ENCODE results near the gene ZFYVE27.

The ZFYVE27 gene

DNA sequence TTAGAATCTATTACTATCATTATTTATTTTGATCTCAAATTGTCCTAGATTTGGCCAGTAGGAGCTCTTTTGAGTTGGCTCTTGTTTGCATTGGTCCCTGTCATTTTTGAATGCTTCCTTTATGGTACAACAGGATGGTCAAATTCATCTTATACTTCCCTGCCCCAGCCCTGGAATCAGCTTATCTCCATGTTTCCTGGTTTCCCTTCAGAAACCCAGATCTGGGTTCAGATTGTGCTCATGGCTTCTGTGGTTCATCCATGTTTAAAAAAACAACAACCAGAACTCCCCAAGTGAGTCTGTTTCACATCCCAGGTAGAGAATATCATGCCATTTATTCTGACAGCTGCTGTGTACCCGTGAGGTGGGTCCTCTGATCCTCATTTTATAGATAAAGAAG, 10.6 kb downstream of the ZFYVE27 start:
- DNase-seq = no peak

DNA sequence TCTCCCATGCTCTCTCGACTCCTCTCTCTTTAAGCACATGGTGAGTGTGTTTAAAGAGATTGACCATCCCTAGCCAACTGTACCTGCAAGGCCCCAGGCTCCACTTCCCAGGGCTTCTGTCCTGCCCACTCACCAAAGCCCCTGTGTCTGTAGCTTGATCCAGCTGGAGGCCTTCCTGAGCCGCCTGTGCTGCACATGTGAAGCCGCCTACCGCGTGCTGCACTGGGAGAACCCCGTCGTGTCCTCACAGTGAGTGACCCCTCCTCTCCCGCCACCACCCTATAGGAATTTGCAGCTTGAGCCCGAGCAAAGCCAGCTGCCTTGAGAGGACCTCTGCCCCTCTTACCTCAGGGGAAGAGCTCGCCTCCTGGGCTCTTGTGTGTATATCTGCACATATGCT, 11.2 kb downstream of the ZFYVE27 start:
- DNase-seq = no peak

DNA sequence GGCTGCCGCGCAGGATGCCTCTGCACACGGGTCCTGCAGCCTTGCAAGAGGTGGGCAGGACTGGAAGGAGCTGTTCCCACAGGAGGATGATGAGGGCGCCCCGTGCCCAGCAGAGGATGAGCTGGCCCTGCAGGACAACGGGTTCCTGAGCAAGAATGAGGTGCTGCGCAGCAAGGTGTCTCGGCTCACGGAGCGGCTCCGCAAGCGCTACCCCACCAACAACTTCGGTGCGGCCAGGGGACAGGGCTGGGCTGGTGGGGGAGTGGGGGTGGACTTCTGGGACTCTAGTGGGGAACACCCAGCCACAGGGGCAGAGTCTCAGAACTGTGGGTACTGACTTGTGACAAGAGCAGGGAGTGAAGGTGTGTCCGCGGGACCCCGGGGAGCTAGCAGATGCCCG, 16.0 kb downstream of the ZFYVE27 start:
- DNase-seq = no peak

DNA sequence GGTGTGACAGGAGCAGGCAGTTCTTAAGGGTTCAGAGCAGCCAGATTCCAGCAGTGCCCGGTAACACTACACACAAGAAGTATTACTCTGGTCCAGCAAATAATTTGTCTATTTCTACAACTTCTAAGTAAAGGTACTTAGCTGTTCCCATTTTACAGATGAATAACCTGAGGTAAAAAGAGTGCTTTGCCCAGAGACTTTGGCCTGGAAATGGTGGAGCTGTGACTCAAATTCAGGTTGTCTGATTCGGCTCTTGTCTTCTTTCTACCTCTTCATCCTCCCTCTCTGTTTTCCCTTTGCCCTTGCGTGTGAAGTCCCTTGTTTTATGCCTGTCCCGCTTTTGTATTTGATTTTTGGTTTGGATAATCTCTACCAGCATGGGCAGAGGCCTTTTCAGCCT, 17.8 kb downstream of the ZFYVE27 start:
- DNase-seq = no peak

DNA sequence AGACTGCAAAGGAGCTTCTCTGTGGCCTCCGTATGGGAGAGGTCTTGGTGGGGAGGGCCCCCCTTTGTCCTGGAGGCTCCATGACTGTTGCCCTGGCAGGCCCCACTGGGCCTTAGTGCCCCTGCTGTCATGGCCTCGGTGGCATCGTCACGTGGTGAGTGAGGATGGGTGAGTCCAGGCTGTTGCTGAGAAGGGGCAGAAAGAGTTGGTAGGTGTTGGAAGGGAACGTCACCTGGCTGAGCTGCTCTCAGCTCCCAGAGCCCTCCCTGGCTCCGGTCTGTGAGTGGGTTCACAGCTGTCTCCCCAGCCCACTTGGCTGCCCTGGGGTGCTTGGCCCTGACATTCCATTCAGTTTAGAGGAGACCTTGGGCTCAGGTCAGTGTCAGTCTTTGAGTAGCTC, 18.8 kb downstream of the ZFYVE27 start:
- DNase-seq = no peak

DNA sequence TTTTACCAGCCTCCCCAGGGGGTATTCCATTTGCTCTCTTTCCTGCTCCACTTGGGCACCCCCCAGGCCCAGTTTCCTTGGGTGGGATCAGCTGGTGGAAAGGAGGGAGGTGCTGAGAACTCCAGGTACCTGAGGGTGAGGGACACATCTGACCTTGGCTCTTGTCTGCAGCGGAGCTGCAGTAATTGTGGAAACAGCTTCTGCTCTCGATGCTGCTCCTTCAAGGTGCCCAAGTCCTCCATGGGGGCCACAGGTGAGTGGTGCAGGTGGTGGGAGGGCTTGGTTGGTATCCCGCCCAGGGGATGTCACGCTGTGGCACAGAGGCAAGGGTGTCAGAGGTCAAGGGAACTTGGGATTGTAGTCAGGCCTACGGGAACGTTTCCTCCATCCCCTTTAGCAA, 20.5 kb downstream of the ZFYVE27 start:
- DNase-seq = no peak

DNA sequence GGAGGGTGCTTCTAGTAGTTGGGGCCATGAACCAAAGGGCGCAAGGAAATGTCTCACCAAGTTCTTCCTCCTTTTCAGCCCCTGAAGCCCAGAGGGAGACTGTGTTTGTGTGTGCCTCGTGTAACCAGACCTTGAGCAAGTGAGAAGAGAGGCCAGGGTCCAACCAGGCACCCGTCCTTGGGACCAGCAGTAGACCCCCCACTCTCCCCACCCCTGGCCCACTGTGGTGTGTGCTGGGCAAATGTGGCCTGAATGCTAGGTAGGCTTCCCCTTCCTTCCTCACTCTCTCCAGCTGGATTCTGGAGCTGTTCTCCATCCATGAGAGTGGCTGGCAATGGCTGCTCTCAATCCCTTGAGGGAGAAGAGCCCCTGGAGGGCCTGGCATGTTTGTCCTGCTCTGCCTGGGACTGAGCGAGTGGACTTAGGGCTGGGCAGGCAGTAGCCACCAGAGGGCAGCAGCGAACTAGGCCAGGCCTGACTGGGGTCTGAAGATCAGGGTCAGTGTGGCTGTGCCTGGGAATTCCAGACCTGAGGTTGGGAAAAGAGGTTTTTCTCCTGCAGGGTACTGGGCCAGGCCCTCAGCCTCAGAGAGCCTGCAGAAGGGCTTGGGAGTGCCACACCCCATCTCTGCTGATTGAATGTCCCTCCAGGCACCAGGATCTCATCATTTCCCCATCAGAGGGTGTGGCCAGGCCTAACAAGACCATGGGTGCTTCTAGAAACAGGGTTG, 22.4 kb downstream of the ZFYVE27 start:
- DNase-seq = peak; percentile 54

DNA sequence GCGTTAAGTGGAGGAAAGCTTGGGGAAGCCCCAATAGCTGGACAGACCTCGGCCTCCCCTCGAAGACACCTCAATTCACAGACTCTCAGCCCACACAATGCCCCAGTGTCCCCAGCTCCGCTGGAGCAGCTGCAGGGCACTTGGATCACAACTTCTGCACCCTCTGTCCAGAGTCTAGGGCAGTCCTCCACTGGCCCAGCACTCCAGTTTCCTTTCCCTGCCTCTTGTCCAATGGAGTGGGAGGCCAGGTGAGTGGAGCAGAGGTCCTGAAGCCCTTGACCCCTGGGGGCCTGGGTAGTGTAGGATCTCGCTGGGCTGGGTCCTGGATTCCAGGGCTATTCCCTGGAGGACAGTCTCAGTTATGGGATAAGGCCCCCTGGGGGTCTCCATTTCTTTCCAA, 23.0 kb downstream of the ZFYVE27 start:
- DNase-seq = no peak

DNA sequence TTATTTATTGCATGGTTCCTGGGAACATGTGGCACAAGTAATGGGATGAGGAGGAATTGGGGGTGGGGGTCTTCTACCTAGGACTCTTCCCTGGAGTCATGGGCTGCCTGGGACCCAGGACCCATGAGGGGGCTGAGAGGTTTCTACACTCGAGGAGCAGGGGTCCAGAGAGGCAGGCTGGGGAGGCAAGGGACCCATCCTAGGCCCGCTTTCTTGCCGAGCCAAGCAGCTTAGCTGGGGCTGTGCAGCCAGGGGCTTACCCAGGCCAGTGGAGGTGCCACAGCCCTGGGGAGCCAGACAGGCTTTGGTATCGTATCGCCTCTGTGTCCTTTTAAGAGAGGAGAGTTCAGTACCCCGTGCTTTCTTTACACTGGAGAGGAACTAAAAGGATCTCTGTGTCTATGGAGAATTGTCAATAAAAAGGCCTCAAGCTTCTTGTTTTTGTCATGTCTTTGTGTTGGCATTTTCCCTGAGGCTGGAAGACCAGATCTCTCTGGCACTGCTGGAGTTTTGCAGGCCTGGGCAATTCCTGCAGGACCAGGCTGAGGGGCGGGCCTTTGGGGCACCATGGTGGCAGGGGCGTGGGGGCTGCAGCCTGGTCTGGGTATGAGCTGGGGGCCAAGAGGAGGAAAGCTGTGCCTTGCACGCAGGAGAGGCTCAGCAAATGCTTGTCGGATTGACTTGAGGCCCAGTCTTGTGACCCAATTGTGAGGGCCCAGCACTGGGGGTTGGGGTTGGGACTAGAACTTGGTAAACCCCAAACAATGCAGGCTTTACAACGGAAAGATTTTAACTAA, 23.7 kb downstream of the ZFYVE27 start:
- no peak for DNase-seq

DNA sequence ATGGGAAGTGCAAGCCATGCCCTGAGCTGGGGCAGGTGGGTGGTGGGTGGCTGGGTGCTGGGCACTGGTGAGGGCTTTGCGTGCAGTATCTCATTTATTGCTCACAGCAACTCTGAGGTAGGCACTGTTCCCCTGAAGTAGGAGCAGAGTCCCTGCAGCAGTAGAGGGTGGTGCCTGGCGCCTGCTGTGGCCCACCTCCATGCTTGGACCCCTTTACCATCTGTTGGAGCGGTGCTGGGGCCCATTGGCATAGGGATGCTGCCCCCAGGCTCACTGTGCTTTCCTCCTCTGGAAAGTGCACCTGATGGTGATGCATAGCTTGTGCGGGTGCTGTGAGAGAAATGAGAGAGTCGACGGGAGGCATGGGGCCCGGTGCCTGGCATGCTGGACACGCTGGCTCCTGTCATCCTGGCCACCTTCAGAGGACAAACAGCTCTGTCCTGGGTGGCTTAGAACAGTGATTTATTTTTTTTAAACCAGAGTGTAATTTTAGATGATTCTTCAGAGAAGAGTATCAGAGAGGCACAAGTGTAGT, 24.5 kb downstream of the ZFYVE27 start:
- DNase-seq = no peak

DNA sequence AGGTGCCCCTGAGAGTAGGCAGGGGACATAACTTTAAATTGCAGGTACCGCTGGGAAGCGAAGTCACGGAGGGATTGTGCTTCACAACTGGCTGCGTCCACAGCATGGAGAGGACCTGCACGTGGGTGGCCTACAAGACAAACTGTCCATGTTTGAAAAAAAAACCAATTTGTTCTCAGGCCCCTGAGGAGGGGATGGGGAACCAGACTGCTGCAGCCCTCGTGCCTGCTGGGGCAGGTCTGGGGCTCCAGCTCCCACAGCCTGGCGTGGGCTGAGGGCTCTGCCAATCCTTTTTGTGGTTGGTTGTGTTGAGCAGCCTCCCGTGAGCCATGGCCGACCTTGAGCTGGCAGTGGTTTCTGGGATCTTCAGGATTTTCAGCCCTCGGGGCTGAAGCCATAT, 25.1 kb downstream of the ZFYVE27 start:
- DNase-seq = no peak

DNA sequence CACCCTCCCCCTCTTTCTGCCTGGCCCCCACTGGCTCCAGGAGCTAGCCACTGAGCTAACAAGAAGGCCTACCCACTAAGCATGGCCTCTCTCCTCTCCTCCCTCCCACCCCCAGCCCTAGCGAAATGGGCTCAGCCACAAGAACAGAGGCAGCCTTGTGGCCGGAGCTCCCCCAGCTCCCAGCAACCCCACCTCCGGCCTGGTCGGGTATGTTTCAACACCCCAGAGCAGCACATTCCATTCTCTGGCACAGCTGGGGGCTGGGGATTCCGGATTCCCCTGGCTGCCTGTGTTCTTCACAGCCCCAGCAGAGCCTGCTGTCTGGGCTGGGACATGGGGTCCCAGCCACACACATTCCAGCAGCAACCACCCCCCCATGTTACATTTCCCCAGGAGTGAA, 25.9 kb downstream of the ZFYVE27 start:
- DNase-seq = no peak

DNA sequence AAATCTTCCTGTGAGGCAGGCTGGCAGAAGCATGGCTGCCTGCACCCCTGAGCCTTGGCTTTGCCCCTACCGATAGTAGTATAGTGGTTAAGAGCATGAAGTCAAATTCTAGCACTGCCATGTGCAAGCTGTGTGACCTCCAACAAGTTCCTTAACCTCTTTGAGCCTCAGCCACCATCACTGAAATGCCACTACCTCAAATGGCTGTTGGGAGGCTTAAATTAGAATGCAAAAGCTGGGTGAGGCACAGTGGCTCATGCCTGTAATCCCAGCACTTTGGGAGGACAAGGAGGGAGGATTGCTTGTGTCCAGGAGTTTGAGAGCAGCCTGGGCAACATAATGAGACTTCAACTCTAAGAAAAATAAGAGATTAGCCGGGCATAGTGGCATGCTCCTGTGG, 26.5 kb downstream of the ZFYVE27 start:
- DNase-seq = no peak

DNA sequence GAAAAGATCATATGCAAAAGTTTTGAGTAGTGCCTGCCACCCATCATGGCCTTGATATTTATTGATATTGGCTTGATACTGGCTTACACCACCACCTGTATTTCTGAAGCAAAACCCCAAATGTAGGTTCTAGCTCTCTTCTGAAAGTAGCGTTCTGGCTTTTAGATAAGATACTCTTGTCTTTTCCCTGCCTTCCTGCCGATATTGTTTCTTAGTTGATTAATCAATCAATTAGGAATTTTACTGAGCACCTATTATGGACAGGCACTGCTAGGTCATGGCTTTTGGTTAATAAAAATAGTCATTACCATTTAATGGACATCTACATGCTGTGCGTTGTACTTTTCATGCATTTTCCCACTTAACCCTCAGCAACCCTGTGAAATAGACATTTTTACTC, 27.0 kb downstream of the ZFYVE27 start:
- DNase-seq = no peak

DNA sequence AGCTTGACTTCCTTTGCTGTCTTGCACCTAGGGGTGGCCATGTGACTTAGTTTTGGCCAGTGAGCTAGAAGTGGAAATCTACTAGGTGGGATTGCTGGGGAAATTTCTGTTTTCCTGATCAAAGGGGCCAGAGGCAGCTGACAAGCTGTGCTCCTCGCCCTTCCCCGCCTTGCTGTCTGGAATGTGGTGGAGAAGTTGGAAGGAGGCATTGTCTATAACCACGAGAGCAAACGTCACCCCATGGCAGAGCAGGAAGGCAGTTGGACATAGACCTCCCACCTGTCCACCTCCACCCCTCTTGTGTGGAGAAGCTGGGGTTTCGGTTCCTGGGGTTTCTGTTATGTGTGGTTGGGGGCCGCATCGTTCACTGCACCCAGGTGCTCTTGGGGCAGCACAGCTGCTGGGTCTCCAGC, 27.6 kb downstream of the ZFYVE27 start:
- no peak for DNase-seq

DNA sequence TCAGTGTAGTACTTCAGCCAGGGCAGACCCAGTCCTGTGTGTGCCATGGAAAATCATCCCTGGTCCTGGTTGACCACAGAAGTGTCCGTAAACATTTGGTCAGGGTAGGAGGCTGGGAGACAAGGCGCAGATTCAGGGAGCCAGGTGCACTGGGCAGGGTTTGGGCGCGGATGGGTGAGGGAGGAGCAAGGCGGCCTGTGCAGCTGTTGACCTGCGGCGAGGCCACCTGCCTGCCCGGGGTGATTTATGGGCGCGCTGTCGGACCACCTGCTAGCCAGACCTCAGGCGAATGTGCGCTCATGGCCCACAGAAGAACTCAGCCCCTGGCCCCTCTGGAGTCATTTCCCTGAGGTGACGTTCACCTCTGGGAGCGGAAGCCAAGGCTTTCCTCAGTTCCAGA, 28.3 kb downstream of the ZFYVE27 start:
- DNase-seq = no peak

DNA sequence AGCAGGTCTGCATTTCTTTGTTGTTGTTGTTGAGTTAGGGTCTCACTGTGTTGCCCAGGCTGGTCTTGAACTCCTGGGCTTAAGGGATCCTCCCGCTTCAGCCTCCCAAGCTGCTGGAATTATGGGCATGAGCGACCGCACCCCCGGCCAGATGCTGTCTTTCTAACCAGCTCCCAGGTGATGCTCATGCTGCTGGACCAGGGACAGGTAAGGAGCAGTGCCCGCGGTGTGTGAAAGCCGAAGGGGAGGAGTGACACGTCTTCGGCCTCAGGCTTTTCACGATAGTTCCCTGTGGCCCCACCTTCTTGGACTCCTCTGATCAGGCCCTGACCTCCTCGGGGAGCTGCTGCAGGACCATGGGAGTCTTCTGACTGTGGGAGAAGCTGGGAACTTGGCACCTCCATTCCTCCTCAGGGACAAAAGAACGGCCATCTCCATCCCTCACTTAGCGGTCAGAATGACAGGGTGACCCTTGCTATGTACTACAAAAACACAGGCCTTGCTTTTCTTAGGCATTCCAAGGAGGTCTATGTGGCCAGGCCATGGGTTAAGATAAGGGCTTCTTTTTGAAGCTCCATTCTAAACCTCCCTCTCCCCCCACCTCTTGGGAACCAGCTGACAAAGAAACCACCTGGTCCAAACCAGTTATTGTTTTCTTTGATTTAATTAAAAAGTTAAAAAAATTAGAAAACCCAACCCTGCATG, 29.3 kb downstream of the ZFYVE27 start:
- DNase-seq = no peak

DNA sequence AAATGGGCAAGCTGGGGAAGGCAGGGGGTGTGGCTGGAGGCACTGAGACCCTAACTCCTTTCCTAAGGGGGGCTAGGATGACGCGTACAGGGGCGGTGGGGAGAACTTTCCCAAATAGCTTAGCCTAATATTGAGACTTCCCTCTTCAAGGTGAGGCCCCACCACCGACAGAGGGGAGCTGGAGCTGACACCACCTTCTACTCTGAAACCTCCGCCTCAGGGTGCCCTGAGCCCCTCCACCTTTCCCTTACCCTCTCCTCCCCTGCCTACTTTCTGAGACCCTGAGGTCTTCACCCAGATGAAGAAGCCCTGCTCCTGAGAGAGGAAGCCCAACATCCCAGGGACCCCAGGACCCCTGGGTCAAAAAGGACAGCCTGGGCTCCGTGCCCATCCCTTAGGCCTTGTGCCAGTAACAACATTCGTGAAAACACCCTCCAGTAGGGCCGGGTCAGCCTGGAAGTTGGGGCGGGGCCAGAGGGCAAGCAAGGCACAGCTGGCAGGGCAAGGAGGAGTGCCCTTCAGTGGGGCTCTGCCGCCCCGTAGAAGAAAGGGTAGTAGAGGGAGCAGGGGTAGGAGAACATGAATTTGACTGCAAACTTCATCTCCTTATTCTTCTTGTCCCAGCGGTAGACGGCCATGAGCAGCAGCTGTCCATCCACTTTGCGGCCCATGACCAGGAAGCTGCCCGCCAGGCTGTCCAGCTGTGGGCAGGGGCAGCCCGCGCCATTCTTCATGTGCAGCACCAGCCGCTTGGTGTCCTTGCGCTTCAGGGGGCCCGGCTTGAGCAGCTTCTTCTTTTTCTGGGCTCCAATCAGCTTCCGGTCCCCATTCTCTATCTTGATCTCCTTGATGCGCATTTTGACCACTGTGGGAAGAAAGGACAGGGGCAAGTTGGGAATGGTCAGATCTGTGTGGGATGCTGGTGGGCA, 30.3 kb downstream of the ZFYVE27 start:
- DNase-seq = no peak

DNA sequence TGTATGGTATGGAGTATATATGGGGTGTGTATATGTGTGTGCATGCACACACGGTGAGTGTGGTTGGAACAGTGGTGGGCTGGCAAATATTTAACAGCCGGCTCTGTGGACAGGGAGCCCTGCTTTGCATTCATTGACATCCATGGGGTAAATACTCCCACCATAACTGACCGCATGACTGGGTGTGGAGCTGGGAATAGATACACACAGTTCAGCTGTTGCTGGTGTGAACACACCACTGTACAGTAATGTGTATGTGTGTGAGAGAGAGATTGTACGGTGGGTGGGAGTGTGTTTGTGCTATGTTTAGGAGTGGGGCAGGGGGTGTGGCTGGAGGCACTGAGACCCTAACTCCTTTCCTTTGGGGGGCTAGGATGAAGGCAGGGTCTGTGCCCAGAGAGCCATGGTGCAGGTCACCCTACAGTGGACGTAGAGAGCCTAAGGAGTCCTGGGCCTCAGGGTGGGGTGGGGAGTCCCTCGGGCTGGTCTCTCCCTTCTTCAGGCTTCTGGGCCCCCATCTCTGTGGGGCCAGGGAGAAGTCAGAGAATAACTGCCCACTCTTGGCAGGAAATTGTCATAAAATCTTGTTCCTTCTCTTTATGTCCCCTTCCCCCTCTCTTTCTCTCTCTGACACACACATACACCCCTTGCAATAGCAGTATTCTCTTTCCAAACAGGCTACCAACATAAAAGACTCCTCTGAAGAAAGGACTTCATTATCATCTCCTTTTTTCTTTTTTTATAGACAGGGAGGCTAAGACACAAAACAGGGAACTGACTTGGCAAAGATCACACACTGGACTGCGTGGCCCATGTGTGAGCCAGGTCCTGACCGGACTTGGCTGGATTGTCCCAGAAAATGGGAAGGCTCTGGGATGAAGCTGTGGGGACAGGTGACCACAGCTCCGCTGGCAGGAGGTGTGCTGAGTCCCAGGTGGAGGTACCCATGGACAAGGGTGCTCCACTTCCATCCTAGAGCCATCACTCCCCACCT, 31.7 kb downstream of the ZFYVE27 start:
- no peak for DNase-seq

DNA sequence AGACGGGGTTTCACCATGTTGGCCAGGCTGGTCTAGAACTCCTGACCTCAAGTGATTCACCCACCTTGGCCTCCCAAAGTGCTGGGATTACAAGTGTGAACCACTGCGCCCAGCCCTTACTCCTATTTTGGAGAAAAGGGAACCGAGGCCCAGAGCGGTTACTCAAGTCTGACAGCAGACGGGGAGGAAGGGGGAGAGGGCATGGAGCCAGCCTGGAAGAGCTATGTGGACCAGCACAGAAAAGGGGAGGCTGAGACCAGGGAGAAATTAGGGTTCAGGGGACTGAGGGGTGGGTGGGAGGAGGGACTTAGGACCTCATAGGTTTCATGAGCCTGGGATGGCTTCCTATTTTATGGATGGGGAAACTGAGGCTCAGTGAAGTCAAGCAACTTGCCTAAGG, 33.3 kb downstream of the ZFYVE27 start:
- no peak for DNase-seq

Measured in activated CD4-positive, alpha-beta T cell treated with anti-CD3 and anti-CD28 coated beads, Interleukin-2, Interleukin-6, amounts not matched to agents 100 ng/mL and 50 ng/mL, durations not matched to agents 16 hours and 8 hours (primary cell).